HepG2 (cell line): ENCODE data around the gene NT5C2. TPM values are rescaled to one million over a fixed set of nuclear protein-coding genes. Genes with fewer than 3 reads are reported as not detected.
A peak's percentile ranks its signal among the peaks of the same experiment; 100 is the strongest.

Experiments used
- BCL6 ChIP-seq: IDR thresholded peaks from 2 replicates; pipeline ENCODE4 v1.6.1; 2016; ENCODE audit warnings: missing genetic modification reagents, missing compliant biosample characterization
- DMAP1 ChIP-seq: IDR thresholded peaks from 2 replicates; pipeline ENCODE4 v1.6.1; 2016
- FOXA3 ChIP-seq: IDR thresholded peaks from 2 replicates; pipeline ENCODE4 v1.6.1; 2016; ENCODE audit warnings: missing genetic modification reagents, missing compliant biosample characterization
- FOXP1 ChIP-seq, 2 experiments: fragments of 450-650 bp in 1 of 2; IDR thresholded peaks; 2 replicates each; pipeline ENCODE4 v1.6.1; 2017 to 2018; ENCODE audit warnings: antibody characterized with exemption in 1 of 2
- HDAC2 ChIP-seq: sonication (generic); formaldehyde crosslinking; IDR thresholded peaks from 2 replicates; pipeline ENCODE4 v1.4.0; 2020; ENCODE audit warnings: missing genetic modification reagents
- KAT8 ChIP-seq: IDR thresholded peaks from 2 replicates; pipeline ENCODE4 v1.6.1; 2016; ENCODE audit warnings: missing genetic modification reagents, missing compliant biosample characterization
- MAFF ChIP-seq: IDR thresholded peaks from 2 replicates; pipeline ENCODE4 v1.6.1; 2011; ENCODE audit warnings: low read depth, low read length, improper control_type of control experiment
- MLX ChIP-seq: IDR thresholded peaks from 2 replicates; pipeline ENCODE4 v1.6.1; 2016
- MTF2 ChIP-seq: sonication (generic); formaldehyde crosslinking; IDR thresholded peaks from 2 replicates; pipeline ENCODE4 v1.5.0; 2020; ENCODE audit warnings: missing genetic modification reagents, borderline replicate concordance
- MXD4 ChIP-seq: IDR thresholded peaks from 2 replicates; pipeline ENCODE4 v1.6.1; 2016; ENCODE audit warnings: mild to moderate bottlenecking, missing biosample characterization, missing genetic modification reagents
- NFIC ChIP-seq: IDR thresholded peaks from 2 replicates; pipeline ENCODE4 v1.6.1; 2012; ENCODE audit warnings: mild to moderate bottlenecking, low read length, inconsistent platforms
- NR2F6 ChIP-seq, 2 experiments: IDR thresholded peaks; 2 replicates each; pipeline ENCODE4 v1.6.1; 2016; ENCODE audit warnings: antibody characterized with exemption in 1 of 2, mild to moderate bottlenecking in 1 of 2
- PAXIP1 ChIP-seq: sonication (generic); formaldehyde crosslinking; conservative IDR thresholded peaks from 2 replicates; pipeline ENCODE4 v1.4.0; 2020; ENCODE audit warnings: mild to moderate bottlenecking, missing genetic modification reagents, moderate library complexity
- RXRB ChIP-seq: IDR thresholded peaks from 2 replicates; pipeline ENCODE4 v1.6.1; 2016; ENCODE audit warnings: borderline replicate concordance, missing genetic modification reagents, missing compliant biosample characterization
- SOX6 ChIP-seq, 2 experiments: fragments of 450-650 bp in 1 of 2; sonication (generic) in 1 of 2; formaldehyde crosslinking in 1 of 2; IDR thresholded peaks; 2 replicates each; pipeline versions ENCODE4 v1.4.0 to v1.6.1; 2017 to 2020; ENCODE audit warnings: antibody characterized with exemption in 1 of 2, mild to moderate bottlenecking in 1 of 2, missing genetic modification reagents in 1 of 2
- SP5 ChIP-seq: IDR thresholded peaks from 2 replicates; pipeline ENCODE4 v1.6.1; 2016; ENCODE audit warnings: low read depth, borderline replicate concordance
- TCF7 ChIP-seq: sonication (generic); IDR thresholded peaks from 2 replicates; pipeline ENCODE4 v1.6.1; 2016; ENCODE audit warnings: antibody characterized with exemption, low read depth
- THYN1 ChIP-seq: sonication (generic); formaldehyde crosslinking; IDR thresholded peaks from 2 replicates; pipeline ENCODE4 v1.8.1; 2023; ENCODE audit warnings: low read depth, mild to moderate bottlenecking, moderate library complexity, missing genetic modification reagents, borderline replicate concordance
- ZMYM4 ChIP-seq: sonication (generic); formaldehyde crosslinking; IDR thresholded peaks from 2 replicates; pipeline ENCODE4 v1.8.1; 2023; ENCODE audit warnings: mild to moderate bottlenecking, missing genetic modification reagents
- ZNF609 ChIP-seq: sonication (generic); formaldehyde crosslinking; IDR thresholded peaks from 2 replicates; pipeline ENCODE4 v1.4.0; 2020; ENCODE audit warnings: mild to moderate bottlenecking, missing genetic modification reagents, borderline replicate concordance
- ZNF709 ChIP-seq: sonication (generic); formaldehyde crosslinking; IDR thresholded peaks from 2 replicates; pipeline ENCODE4 v1.5.0; 2020; ENCODE audit warnings: mild to moderate bottlenecking, missing genetic modification reagents
- polyA plus RNA-seq, 8 experiments: library from polyadenylated mRNA; depleted of rRNA in 3 of 8; stranded (reverse) in 7 of 8; unstranded in 1 of 8; fragments of >200 nt; fragmentation: Illumina TruSeq in 4 of 8; extraction: Trizol in 4 of 8; gene quantifications; 2 replicates each; pipeline versions ENCODE4 v1.2.1 to v1.2.3, GENCODE V29; 2011 to 2016; ENCODE audit warnings: low read depth in 4 of 8, missing spikeins in 1 of 8, mixed read lengths in 1 of 8; ENCODE audit not compliant: insufficient read depth in 1 of 8
- total RNA-seq, 5 experiments: library from RNA; depleted of rRNA; stranded (reverse); fragments of >200 nt; fragmentation: Illumina TruSeq; extraction: Trizol; gene quantifications; 2 replicates each; pipeline ENCODE4 v1.2.3, GENCODE V29; 2016; ENCODE audit warnings: low read depth in 1 of 5

The NT5C2 gene
- total and polyA plus RNA-seq, 2 of the 13 experiments (the other 11 are each of a cell fraction or from before 2014, with no cell fraction given): 40.6 to 55.2 TPM

GRCh38 chr10:103154521-103155299 lies 38.4 kb downstream of the NT5C2 start (continued):
- 0 out of 2 replicates have a peak, but pooled peaks have one; percentile 17 for TF ChIP-seq MLX (CRISPR knock-in tag)
- peak; percentile 53; the same call in 1 of the 2 replicates for TF ChIP-seq HDAC2
- TF ChIP-seq PAXIP1 (CRISPR knock-in tag): peak; percentile 59; the same call in 1 of the 2 replicates
- no peak for TF ChIP-seq FOXP1 (IDR thresholded peaks at IDR 0.05)
- TF ChIP-seq FOXP1 (CRISPR knock-in tag; IDR thresholded peaks at IDR 0.05): peak; percentile 77
- peak; percentile 78 for TF ChIP-seq FOXA3
- 0 out of 2 replicates have a peak, but pooled peaks have one; percentile 6 for TF ChIP-seq KAT8
- TF ChIP-seq MAFF: no peak
- TF ChIP-seq MXD4 (CRISPR knock-in tag): 0 out of 2 replicates have a peak, but pooled peaks have one; percentile 26
- peak; percentile 67; the same call in 1 of the 2 replicates for TF ChIP-seq RXRB (CRISPR knock-in tag)
- TF ChIP-seq MTF2 (CRISPR knock-in tag): no peak
- TF ChIP-seq TCF7: peak; percentile 43; the same call in 1 of the 2 replicates
- peak; percentile 25; the same call in 1 of the 2 replicates for TF ChIP-seq DMAP1 (CRISPR knock-in tag)
- peak; percentile 46; the same call in 1 of the 2 replicates for TF ChIP-seq ZNF609 (CRISPR knock-in tag)
- peak; percentile 23; the same call in 1 of the 2 replicates for TF ChIP-seq NR2F6 (IDR thresholded peaks at IDR 0.05)
- peak; percentile 22; the same call in 1 of the 2 replicates for TF ChIP-seq NR2F6 (CRISPR knock-in tag; IDR thresholded peaks at IDR 0.05)
- peak; percentile 73 for TF ChIP-seq BCL6 (CRISPR knock-in tag)
- no peak for TF ChIP-seq THYN1
- TF ChIP-seq ZNF709: no peak
- peak; percentile 77; the same call in 1 of the 2 replicates for TF ChIP-seq NFIC
- no peak for TF ChIP-seq ZMYM4 (CRISPR knock-in tag)
- TF ChIP-seq SOX6 (IDR thresholded peaks at IDR 0.05): no peak
- TF ChIP-seq SOX6 (CRISPR knock-in tag; IDR thresholded peaks at IDR 0.05): peak; percentile 89
- TF ChIP-seq SP5: 0 out of 2 replicates have a peak, but pooled peaks have one; percentile 4
